ENCODE results near the gene SUPT20H. TPM values are rescaled to one million over a fixed set of nuclear protein-coding genes. Genes with fewer than 3 reads are reported as not detected.

The SUPT20H gene
- total and polyA plus RNA-seq, 2 donors (not counting 1 experiment from before 2014, with no cell fraction given) = 43.8 to 93.7 TPM

DNA sequence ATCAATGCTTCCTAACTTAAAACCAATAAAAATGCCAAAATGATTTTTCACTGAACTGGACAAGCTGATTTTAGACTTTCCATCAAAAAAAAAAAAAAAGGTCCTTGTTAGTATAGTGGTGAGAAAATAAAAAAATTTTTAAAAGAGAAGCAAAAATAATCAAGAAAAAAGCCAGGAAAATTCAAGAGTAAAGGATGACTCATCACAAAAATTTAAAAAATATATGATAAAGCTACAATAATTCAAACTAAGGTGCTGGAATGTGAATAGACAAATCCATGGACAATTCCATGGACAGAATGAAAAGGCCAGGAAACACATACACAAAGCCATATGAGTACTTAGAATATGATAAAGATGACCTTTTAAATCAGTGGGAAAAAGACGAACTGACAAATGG, 86.5 kb downstream of the SUPT20H start:
- peaks cover 3 to 37% of the 10 kb centered on the region in 2 experiments for H3K36me3 ChIP-seq (replicated peaks in 1 of 2; ENCODE audit: control extremely low read depth in 1 of 2, control insufficient read depth in 1 of 2, extremely low read depth in 1 of 2, insufficient read depth in 2 of 2, low read length in 1 of 2)
- POLR2A ChIA-PET = no interaction called here
- no peak overlapping the region for H3K27ac Mint-ChIP-seq
- no peaks in the 10 kb centered on the region for H3K79me2 ChIP-seq (ENCODE audit: control insufficient read depth, insufficient read depth, low read length)
- TF ChIP-seq EZH2 (IDR thresholded peaks at IDR 0.05; ENCODE audit: borderline replicate concordance, insufficient read depth, low read depth, low read length, poor library complexity, severe bottlenecking) (no peak), CTCF (IDR thresholded peaks at IDR 0.05) (no peak)
- DNase-seq (no peak), ATAC-seq (ENCODE audit: low read depth) (no peak)
- H3K4me3 ChIP-seq (ENCODE audit: control extremely low read depth in 1 of 5, extremely low read depth in 1 of 5, insufficient read depth in 1 of 5, low read depth in 2 of 5, low read length in 4 of 5) = no peak overlapping the region
- H3K27me3 Mint-ChIP-seq = no peaks in the 10 kb centered on the region
- H3K4me1 ChIP-seq (ENCODE audit: control insufficient read depth in 2 of 2, insufficient read depth in 2 of 2, low read length in 2 of 2) = peaks cover 6 to 9% of the 10 kb centered on the region in 2 donors
- H3K9me3 ChIP-seq (ENCODE audit: control extremely low read depth in 1 of 3, control insufficient read depth in 2 of 3, insufficient read depth in 1 of 3, low read length in 2 of 3) = peaks cover 0 to 11% (median 0%) of the 10 kb centered on the region in 3 donors
- H3K4me1 Mint-ChIP-seq = peaks cover 11% of the 10 kb centered on the region
- CTCF ChIA-PET = interaction anchor here (0.7 to 1.7 kb wide), 2 partner anchors 9 to 554 kb away, joined by 6 to 7 read pairs; no protein-coding TSS in a partner anchor
- no peak overlapping the region for H3K4me2 ChIP-seq (replicated peaks; ENCODE audit: low read depth, low read length, poor library complexity, severe bottlenecking)
- H3K9ac ChIP-seq (ENCODE audit: low read length) = no peak overlapping the region
- H3K27ac ChIP-seq (ENCODE audit: low read length in 2 of 2) = no peak overlapping the region
- no CpG with 5 or more reads among the region's 1 CpG for WGBS (ENCODE audit: insufficient coverage)
- H4K20me1 ChIP-seq (ENCODE audit: control insufficient read depth, insufficient read depth, low read length, poor library complexity, severe bottlenecking) = no peaks in the 10 kb centered on the region
- peaks cover 2% of the 10 kb centered on the region for H3K9me3 Mint-ChIP-seq (ENCODE audit: insufficient read depth)
- intact Hi-C loops (cut with micrococcal nuclease) = no loop called here
- no peak overlapping the region for H2AFZ ChIP-seq (ENCODE audit: insufficient read depth, low read depth, low read length, poor library complexity, severe bottlenecking)
- no peaks in the 10 kb centered on the region for H3K27me3 ChIP-seq (replicated peaks in 1 of 4; ENCODE audit: control extremely low read depth in 1 of 4, control insufficient read depth in 3 of 4, insufficient read depth in 4 of 4, low read length in 3 of 4)
- no peak overlapping the region for H3K4me3 Mint-ChIP-seq

DNA sequence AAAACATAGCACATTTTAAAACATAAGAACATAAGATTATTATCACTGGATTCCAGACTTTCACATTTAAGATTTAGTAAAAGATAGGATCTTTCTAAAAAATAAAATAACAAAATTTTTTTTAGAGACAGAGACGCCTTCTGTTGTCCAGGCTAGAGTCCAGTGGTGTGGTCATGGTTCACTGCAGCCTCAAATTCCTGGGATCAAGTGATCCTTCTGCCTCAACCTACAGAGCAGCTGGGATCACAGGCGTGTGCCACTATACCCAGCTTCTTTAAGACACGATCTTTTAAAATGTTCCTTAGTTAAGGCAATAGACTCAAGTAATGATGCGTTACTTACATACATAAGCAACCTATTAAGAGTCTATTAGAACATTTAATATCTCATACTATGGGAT, 93.1 kb downstream of the SUPT20H start:
- no peak for TF ChIP-seq CTCF (IDR thresholded peaks at IDR 0.05)
- no peak for TF ChIP-seq EZH2 (IDR thresholded peaks at IDR 0.05; ENCODE audit: borderline replicate concordance, insufficient read depth, low read depth, low read length, poor library complexity, severe bottlenecking)
- Mint-ChIP-seq H3K4me3 (no peak overlapping the region), H3K4me1 (no peaks in the 10 kb centered on the region), H3K27me3 (no peaks in the 10 kb centered on the region), H3K27ac (no peak overlapping the region), H3K9me3 (ENCODE audit: insufficient read depth) (no peaks in the 10 kb centered on the region)
- ATAC-seq (ENCODE audit: low read depth) (no peak), DNase-seq (no peak)
- intact Hi-C loops (cut with micrococcal nuclease) = no loop called here
- ChIA-PET POLR2A (no interaction called here), CTCF (no interaction called here)
- no peak overlapping the region for H3K9ac ChIP-seq (ENCODE audit: low read length)
- WGBS (ENCODE audit: insufficient coverage) = 100% methylated on average over 1 of the region's 4 CpGs
- no peak overlapping the region for H3K4me3 ChIP-seq (ENCODE audit: control extremely low read depth in 1 of 5, extremely low read depth in 1 of 5, insufficient read depth in 1 of 5, low read depth in 2 of 5, low read length in 4 of 5)
- no peaks in the 10 kb centered on the region for H3K27me3 ChIP-seq (replicated peaks in 1 of 4; ENCODE audit: control extremely low read depth in 1 of 4, control insufficient read depth in 3 of 4, insufficient read depth in 4 of 4, low read length in 3 of 4)
- H2AFZ ChIP-seq (ENCODE audit: insufficient read depth, low read depth, low read length, poor library complexity, severe bottlenecking) = no peak overlapping the region
- no peaks in the 10 kb centered on the region for H3K79me2 ChIP-seq (ENCODE audit: control insufficient read depth, insufficient read depth, low read length)
- no peak overlapping the region for H3K27ac ChIP-seq (ENCODE audit: low read length in 2 of 2)
- no peaks in the 10 kb centered on the region for H3K4me1 ChIP-seq (ENCODE audit: control insufficient read depth in 2 of 2, insufficient read depth in 2 of 2, low read length in 2 of 2)
- peaks cover 14 to 62% of the 10 kb centered on the region in 2 experiments for H3K36me3 ChIP-seq (replicated peaks in 1 of 2; ENCODE audit: control extremely low read depth in 1 of 2, control insufficient read depth in 1 of 2, extremely low read depth in 1 of 2, insufficient read depth in 2 of 2, low read length in 1 of 2)
- no peak overlapping the region for H3K4me2 ChIP-seq (replicated peaks; ENCODE audit: low read depth, low read length, poor library complexity, severe bottlenecking)
- no peaks in the 10 kb centered on the region for H3K9me3 ChIP-seq (ENCODE audit: control extremely low read depth in 1 of 3, control insufficient read depth in 2 of 3, insufficient read depth in 1 of 3, low read length in 2 of 3)
- no peaks in the 10 kb centered on the region for H4K20me1 ChIP-seq (ENCODE audit: control insufficient read depth, insufficient read depth, low read length, poor library complexity, severe bottlenecking)

Data from B cell (primary cell).